Right lobe of liver (tissue), 6 donors: Measurements from ENCODE around the gene POLR2J2. TPM values are rescaled to one million over a fixed set of nuclear protein-coding genes. Genes with fewer than 3 reads are reported as not detected.
A peak's percentile ranks its signal among the peaks of the same experiment; 100 is the strongest.
"Not testable (repeated sequence)": the region's sequence is repeated elsewhere in the genome, so short reads cannot be mapped to it uniquely, and the experiment has no call there.

Source experiments
- ATAC-seq, 4 donors: fragments of 200-7000 bp; cut with Tn5 transposase; one replicate each; pipeline ENCODE4 v1.9.1; 2020; ENCODE audit warnings: mild to moderate bottlenecking in 4 of 4, moderate library complexity in 4 of 4
- DNase-seq, 3 donors: peaks; one replicate each; pipeline ENCODE4 v3.0.0-alpha.2; 2020
- H3K27ac ChIP-seq, 3 donors: fragments of 200-600 bp; one replicate each; pipeline ENCODE4 v1.8.0; 2022
- H3K27me3 ChIP-seq, 2 donors: fragments of 200-600 bp; one replicate each; pipeline ENCODE4 v1.8.0; 2022
- H3K36me3 ChIP-seq, 4 donors: fragments of 200-600 bp; sonication (generic) in 1 of 4; one replicate each; pipeline versions ENCODE4 v1.5.1 to v1.8.0; 2017 to 2022; ENCODE audit warnings: control low read depth in 1 of 4
- H3K4me1 ChIP-seq, 4 donors: fragments of 200-600 bp; sonication (generic) in 1 of 4; one replicate each; pipeline versions ENCODE4 v1.5.1 to v1.8.0; 2017 to 2022; ENCODE audit warnings: control low read depth in 1 of 4
- H3K4me3 ChIP-seq, 3 donors: fragments of 200-600 bp; one replicate each; pipeline ENCODE4 v1.8.0; 2022
- H3K9me3 ChIP-seq, 4 donors: fragments of 200-600 bp; sonication (generic) in 1 of 4; one replicate each; pipeline versions ENCODE4 v1.5.1 to v1.8.0; 2017 to 2022; ENCODE audit warnings: control low read depth in 1 of 4
- WGBS: methylation state at CpG from one replicate; pipeline ENCODE4 v1.1.6; 2018; ENCODE audit warnings: low coverage, low lambda C conversion rate; ENCODE audit not compliant: insufficient coverage; ENCODE audit errors: missing lambda C conversion rate; 5-methylcytosine and 5-hydroxymethylcytosine counted together
- intact Hi-C, 2 donors: fragments of 100-400 bp; cut with DNase I; formaldehyde crosslinking; loops; one replicate each; pipeline versions ENCODE4 v1.11.2 to v1.14.1; 2022
- total RNA-seq, 6 experiments: library from RNA; depleted of rRNA in 2 of 6; stranded (reverse); fragments of >200 nt in 2 of 6; fragmentation: NEBNext Ultra II Directional in 3 of 6; extraction: Animal tissue kit (Norgen Biotek cat#: 25700) in 3 of 6; gene quantifications; one replicate each; pipeline versions ENCODE4 v1.1.0 to v1.2.4, GENCODE V29; 2016 to 2023
- donor health status: DM: no; HTN: yes; CAD: no.
- donor health status: DM: no; HTN: no; CAD: no.
- donor health status: DM: no; HTN: no; CAD: no.
- donor health status: DM: no; HTN: yes; CAD: no.
- donor health status: DM: no; HTN: yes; CAD: no.

The POLR2J2 gene
- total RNA-seq, 6 experiments from 2014 or later: 0.25 to 9.5 (median 5.2) TPM

GRCh38 chr7:102664765-102665164 is 6.7 kb downstream of the POLR2J2 start:
- intact Hi-C loops, H3K27me3 ChIP-seq, H3K4me1 ChIP-seq, H3K4me3 ChIP-seq, H3K36me3 ChIP-seq, ATAC-seq, H3K9me3 ChIP-seq, H3K27ac ChIP-seq: not testable (repeated sequence)
- DNase-seq: peak in 1 of 3 donors; percentile 36
- no CpG with 5 or more reads among the region's 11 CpGs for WGBS

- ATAC-seq: peak in 2 of 4 donors; percentile 40 to 60
Measured at GRCh38 chr7:102649924-102650323, 21.5 kb downstream of the POLR2J2 start, which contains the start of gene SPDYE2B. Gene SPDYE2B (plus strand): TSS chr7:102650319. CDS start chr7:102652349, 2,030 bp downstream.

GRCh38 chr7:102647813-102648212 is 23.6 kb downstream of the POLR2J2 start:
- H3K9me3 ChIP-seq, H3K4me3 ChIP-seq, H3K27me3 ChIP-seq, intact Hi-C loops, H3K36me3 ChIP-seq, H3K4me1 ChIP-seq, H3K27ac ChIP-seq: not testable (repeated sequence)
- DNase-seq (peak in 1 of 3 donors; percentile 35), ATAC-seq (peak in 2 of 4 donors; percentile 28 to 34)
- 92% methylated on average over 5 of the region's 7 CpGs for WGBS

More at GRCh38 chr7:102649924-102650323, 21.5 kb downstream of the POLR2J2 start, which contains the start of gene SPDYE2B:
- WGBS: no CpG with 5 or more reads among the region's 4 CpGs
- DNase-seq, H3K4me3 ChIP-seq, H3K9me3 ChIP-seq, H3K36me3 ChIP-seq, intact Hi-C loops, H3K27ac ChIP-seq, H3K27me3 ChIP-seq, H3K4me1 ChIP-seq: not testable (repeated sequence)

GRCh38 chr7:102643404-102643803 is 28.1 kb downstream of the POLR2J2 start:
- ATAC-seq, H3K4me1 ChIP-seq, H3K36me3 ChIP-seq, H3K9me3 ChIP-seq, intact Hi-C loops, H3K27ac ChIP-seq, H3K27me3 ChIP-seq, DNase-seq, H3K4me3 ChIP-seq: not testable (repeated sequence)
- no CpG with 5 or more reads among the region's 1 CpG for WGBS

GRCh38 chr7:102642691-102643090 is 28.8 kb downstream of the POLR2J2 start, which contains the start of gene UPK3BL1:
Gene UPK3BL1 (minus strand): TSS chr7:102642791. CDS start chr7:102642741, 50 bp downstream.
- H3K4me1 ChIP-seq, H3K27ac ChIP-seq, H3K9me3 ChIP-seq, H3K4me3 ChIP-seq, DNase-seq, H3K27me3 ChIP-seq, intact Hi-C loops, H3K36me3 ChIP-seq: not testable (repeated sequence)
- peak in 1 of 4 donors; percentile 5 for ATAC-seq
- no CpG with 5 or more reads among the region's 9 CpGs for WGBS

GRCh38 chr7:102638848-102639247 is 32.6 kb downstream of the POLR2J2 start:
- H3K4me1 ChIP-seq, H3K9me3 ChIP-seq, intact Hi-C loops, H3K27ac ChIP-seq, H3K4me3 ChIP-seq, H3K36me3 ChIP-seq, H3K27me3 ChIP-seq: not testable (repeated sequence)
- DNase-seq (peak in 2 of 3 donors; percentile 39 to 44), ATAC-seq (peak in 3 of 4 donors; percentile 4 to 6 (median 5))
- WGBS: 93% methylated on average over 3 of the region's 11 CpGs

- intact Hi-C loops, ATAC-seq, H3K36me3 ChIP-seq, H3K9me3 ChIP-seq, H3K4me3 ChIP-seq, H3K27me3 ChIP-seq, DNase-seq, H3K4me1 ChIP-seq, H3K27ac ChIP-seq: not testable (repeated sequence)
- 64% methylated on average over 3 of the region's 13 CpGs for WGBS
Measured at GRCh38 chr7:102636956-102637355, 34.5 kb downstream of the POLR2J2 start.

- peak; percentile 36 to 79 (median 56) for ATAC-seq
- H3K9me3 ChIP-seq, H3K27me3 ChIP-seq, H3K4me3 ChIP-seq, H3K4me1 ChIP-seq, intact Hi-C loops, H3K36me3 ChIP-seq, DNase-seq, H3K27ac ChIP-seq: not testable (repeated sequence)
- WGBS: no CpG with 5 or more reads among the region's 5 CpGs
Measured at GRCh38 chr7:102635354-102635753, 36.1 kb downstream of the POLR2J2 start.

- not testable (repeated sequence) for ATAC-seq, DNase-seq
- WGBS: no CpG with 5 or more reads among the region's 6 CpGs
Measured at GRCh38 chr7:102634299-102634698, 37.2 kb downstream of the POLR2J2 start.

GRCh38 chr7:102630622-102631021 is 40.8 kb downstream of the POLR2J2 start:
- DNase-seq (peak in 2 of 3 donors; percentile 15 to 41), ATAC-seq (peak; percentile 4 to 43 (median 18))
- H3K4me3 ChIP-seq, H3K36me3 ChIP-seq, H3K27ac ChIP-seq, H3K9me3 ChIP-seq, intact Hi-C loops, H3K4me1 ChIP-seq, H3K27me3 ChIP-seq: not testable (repeated sequence)
- WGBS: 18% methylated on average over 5 of the region's 9 CpGs

More at GRCh38 chr7:102634299-102634698, 37.2 kb downstream of the POLR2J2 start:
- H3K4me3 ChIP-seq, H3K27ac ChIP-seq, H3K27me3 ChIP-seq, H3K4me1 ChIP-seq, intact Hi-C loops, H3K9me3 ChIP-seq, H3K36me3 ChIP-seq: not testable (repeated sequence)

- H3K4me1 ChIP-seq, H3K27ac ChIP-seq, intact Hi-C loops, H3K4me3 ChIP-seq, H3K9me3 ChIP-seq, H3K27me3 ChIP-seq, DNase-seq, H3K36me3 ChIP-seq: not testable (repeated sequence)
- peak in 3 of 4 donors; percentile 8 to 30 (median 20) for ATAC-seq
- no CpG with 5 or more reads among the region's 8 CpGs for WGBS
Measured at GRCh38 chr7:102627271-102627904, 44.1 kb downstream of the POLR2J2 start.

GRCh38 chr7:102618122-102618521 is 53.3 kb downstream of the POLR2J2 start:
- H3K27ac ChIP-seq, H3K4me3 ChIP-seq, intact Hi-C loops, H3K4me1 ChIP-seq, ATAC-seq, H3K36me3 ChIP-seq, DNase-seq, H3K27me3 ChIP-seq, H3K9me3 ChIP-seq: not testable (repeated sequence)
- 66% methylated on average over 3 of the region's 8 CpGs for WGBS
